Endothelial cell of coronary artery (primary cell): ENCODE measurements around the gene SLC48A1. TPM values are rescaled to one million over a fixed set of nuclear protein-coding genes. Genes with fewer than 3 reads are reported as not detected.

ENCODE experiments used
- total RNA-seq: library from RNA; depleted of rRNA; stranded (reverse); fragments of >200 nt; gene quantifications from 2 replicates; pipeline ENCODE4 v1.2.3, GENCODE V29; 2014

SLC48A1 gene
- 12.2 and 13.0 TPM in 2 replicates for total RNA-seq

DNA sequence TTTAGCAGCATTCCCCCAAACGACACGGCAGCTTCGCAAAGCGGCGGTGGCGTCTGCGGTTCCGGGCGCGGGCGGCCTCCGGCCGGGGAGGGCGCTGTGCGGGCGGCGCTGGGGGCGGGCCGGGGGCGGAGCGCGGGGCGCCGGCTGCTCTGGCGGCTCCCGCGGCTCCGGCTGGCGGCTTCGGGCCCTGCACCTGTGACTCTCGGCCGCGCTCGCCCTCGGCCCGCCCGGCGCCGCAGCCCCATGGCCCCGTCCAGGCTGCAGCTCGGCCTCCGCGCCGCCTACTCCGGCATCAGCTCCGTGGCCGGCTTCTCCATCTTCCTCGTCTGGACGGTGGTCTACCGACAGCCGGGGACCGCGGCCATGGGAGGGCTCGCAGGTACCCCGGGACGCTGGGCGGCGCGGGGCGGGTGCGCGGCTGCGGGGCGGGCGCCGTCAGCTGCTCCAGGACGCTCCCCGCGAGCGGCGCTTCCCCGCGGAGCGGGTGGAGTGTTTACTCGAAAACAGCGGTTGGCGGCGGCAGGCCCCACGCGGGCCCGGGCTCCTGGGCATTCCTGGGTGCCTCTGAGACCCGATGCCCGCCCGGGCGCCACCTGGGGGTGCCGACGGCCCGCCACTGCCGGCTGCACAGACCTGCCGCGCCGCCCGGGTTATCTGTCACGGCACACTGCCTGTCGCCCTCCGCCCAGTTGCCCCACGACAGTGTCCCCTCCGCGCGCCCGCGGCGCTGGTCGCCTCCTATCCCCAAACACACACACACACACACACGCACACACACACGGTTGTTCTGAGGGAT, at the start of gene SLC48A1:
Gene SLC48A1, plus strand, starts transcription at position 177 of the 796 bp plus-strand sequence. Its CDS starts 67 bp downstream, at position 244.

DNA sequence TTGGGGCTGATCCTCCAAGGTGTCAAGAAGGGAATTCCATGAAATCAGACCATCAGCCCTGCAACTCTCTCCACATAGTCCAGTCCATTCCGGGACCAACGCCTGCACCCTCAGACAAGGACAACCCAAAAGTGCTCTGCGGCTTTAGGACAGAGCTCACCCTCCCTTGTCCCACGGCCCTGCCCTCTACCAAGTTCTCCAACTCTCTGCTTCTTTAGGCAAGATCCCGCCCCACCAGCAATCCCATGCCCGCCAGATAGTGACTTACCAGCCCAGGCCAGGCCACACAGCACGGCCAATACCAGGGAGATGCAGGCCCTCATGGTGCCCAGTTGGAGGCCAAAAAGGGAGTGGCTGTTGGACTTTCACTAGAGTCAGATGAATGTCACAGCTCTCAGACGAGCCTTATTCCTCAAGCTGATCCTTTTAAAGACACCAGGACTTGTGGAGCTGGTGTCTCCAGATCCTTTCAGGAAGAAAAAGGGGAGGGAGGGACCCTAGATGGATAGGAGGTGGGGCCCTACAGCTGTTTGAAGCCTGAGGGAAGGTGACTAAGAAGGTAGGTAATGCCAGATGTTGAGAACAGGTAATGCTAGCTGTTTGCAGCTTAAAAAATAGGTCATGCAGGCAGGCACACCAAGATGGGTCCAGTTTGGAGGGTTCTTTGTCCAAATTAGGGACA, 47.8 kb upstream of the SLC48A1 start, which contains the start of gene ENDOU:
Gene ENDOU, minus strand, starts transcription at position 400 of the 682 bp plus-strand sequence. Its CDS starts 77 bp downstream, at position 323.

DNA sequence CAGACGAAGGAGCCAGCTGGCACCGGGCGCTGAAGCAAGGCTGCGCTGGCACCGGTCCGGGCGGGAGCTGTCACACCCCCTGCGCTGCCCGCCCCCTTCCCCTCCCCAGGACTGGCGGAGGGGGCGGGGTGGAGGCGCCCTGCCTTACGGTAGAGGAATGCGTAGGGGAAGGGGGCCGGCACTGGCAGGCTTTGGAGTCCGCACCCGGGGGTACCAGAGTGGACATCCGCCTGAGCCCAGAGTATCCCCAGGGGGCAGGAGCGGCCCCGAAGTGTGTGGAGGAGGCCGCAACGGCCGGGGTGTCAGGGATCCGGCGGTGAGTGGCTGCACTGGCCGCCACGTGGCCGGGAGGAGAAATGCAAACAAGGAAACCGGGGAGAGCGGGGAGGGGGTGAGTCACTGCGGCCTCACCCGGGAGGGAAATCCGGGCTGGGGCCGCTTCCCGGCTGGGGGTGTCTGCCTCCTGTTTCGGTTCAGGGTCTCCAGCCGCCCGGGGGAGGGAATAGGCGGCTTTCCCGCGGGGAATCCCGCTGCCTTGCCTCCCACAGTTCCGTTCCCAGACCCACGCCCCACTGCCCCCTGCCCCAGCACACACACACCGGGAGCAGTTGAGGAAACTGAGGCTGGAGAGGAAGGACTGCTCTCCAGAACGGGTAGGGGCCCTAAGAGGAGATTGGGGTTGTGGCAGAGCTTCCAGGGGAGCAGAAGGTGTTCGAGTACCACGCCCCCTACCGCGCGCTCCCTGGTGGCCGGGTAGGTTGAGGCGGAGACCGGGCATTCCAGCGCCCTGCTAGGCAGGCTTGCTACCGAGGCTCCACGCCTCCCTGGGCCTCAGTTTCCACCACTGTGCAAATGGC, 14.0 kb upstream of the SLC48A1 start, which contains the start of gene RAPGEF3:
Gene RAPGEF3, minus strand, starts transcription at position 47 of the 857 bp plus-strand sequence. CDS start 324 bp downstream, outside the sequence.

DNA sequence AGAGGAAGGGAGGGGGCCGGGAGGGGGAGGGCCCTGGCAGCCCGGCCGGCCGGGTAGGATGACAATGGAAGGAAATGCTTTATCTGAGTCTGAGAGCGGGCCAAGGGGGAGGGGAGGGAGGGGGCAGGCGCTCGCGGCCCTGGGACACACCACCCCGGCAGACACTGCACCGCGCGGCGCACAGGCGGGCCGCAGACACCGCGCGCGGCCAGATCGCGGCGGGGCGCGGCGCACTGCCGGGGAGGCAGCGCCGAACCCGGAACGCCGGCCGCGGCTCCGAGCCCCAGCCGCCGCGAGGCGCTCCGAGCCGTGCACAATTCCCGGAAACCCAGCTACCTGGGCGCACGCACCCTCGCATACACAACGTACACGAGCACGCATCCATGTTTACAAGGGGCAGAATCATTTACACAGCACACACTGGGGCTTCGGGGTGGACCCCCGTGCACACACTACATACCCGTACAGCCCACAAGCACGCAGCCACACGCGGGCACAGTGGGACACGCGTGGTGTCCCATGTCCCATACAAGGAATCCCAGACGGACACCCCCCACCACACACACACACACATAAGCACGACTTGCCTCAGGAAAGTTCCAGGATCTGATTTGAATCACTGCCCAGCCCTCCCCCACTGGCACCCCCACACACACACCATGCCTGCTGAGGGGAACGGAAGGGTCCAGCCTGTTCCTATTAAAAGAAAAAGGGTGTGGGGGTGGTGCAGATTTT, 47.0 kb downstream of the SLC48A1 start, which contains the start of gene HDAC7:
Gene HDAC7, minus strand, starts transcription at position 8 of the 735 bp plus-strand sequence. CDS start 118 bp downstream, outside the sequence.

Other genes with a start within 250 kb of the SLC48A1 start
- gene RPAP3, start 67.2 kb upstream of the SLC48A1 start, total RNA-seq = 9.6 and 12.8 TPM in 2 replicates
- gene ENDOU, start 47.7 kb upstream of the SLC48A1 start, total RNA-seq = 0.09 TPM in 1 of 2 replicates, not detected in the other
- gene RAPGEF3, start 14.4 kb upstream of the SLC48A1 start, total RNA-seq = 26.9 and 27.4 TPM in 2 replicates
- gene HDAC7, start 46.7 kb downstream of the SLC48A1 start, total RNA-seq = 40.8 and 60.9 TPM in 2 replicates
- 0.27 and 0.47 TPM in 2 replicates for gene VDR, start 131.8 kb downstream of the SLC48A1 start, total RNA-seq
- gene TMEM106C, start 190.4 kb downstream of the SLC48A1 start, total RNA-seq = 38.6 and 65.9 TPM in 2 replicates
- not detected in 2 replicates for gene COL2A1, start 231.2 kb downstream of the SLC48A1 start, total RNA-seq